GM12878 (cell line): Measurements from ENCODE around the gene LLCFC1. TPM values are rescaled to one million over a fixed set of nuclear protein-coding genes. Genes with fewer than 3 reads are reported as not detected.

Experiments
- ATAC-seq: fragments of 200-7000 bp; cut with Tn5 transposase; 3 replicates; pipeline ENCODE4 v1.9.1; 2020; ENCODE audit warnings: mild to moderate bottlenecking, moderate library complexity
- BruUV-seq: library from RNA; stranded (reverse); fragments of 400-500 nt; replicated peaks from 2 replicates; lab custom pipeline; 2021; lab: Mats Ljungman, UMichigan
- CTCF ChIA-PET: fragments of 300-600 bp; sonication (Branson Sonifier 250); formaldehyde crosslinking; extraction: SDS; loops from one replicate; lab custom pipeline; 2021; ENCODE audit warnings: inconsistent platforms; lab: Yijun Ruan, JAX
- POLR2A ChIA-PET: fragments of 350-600 bp; formaldehyde crosslinking; extraction: SDS; loops from one replicate; lab custom pipeline; 2021; ENCODE audit warnings: inconsistent platforms; lab: Charles Lee
- RAD21 ChIA-PET: fragments of 300-600 bp; sonication (Branson Sonifier 250); formaldehyde crosslinking; loops from one replicate; lab custom pipeline; 2023; ENCODE audit warnings: antibody characterized with exemption; ENCODE audit not compliant: unreplicated experiment; lab: Charles Lee
- SMC1A ChIA-PET: fragments of 300-600 bp; sonication (Branson Sonifier 250); formaldehyde crosslinking; loops from one replicate; lab custom pipeline; 2023; ENCODE audit not compliant: unreplicated experiment, uncharacterized antibody; lab: Charles Lee
- DNase-seq: peaks from one replicate; pipeline ENCODE4 v3.0.0-alpha.2; 2011; ENCODE audit warnings: low read depth, low spot score
- FAIRE-seq: peaks from 3 replicates; lab custom pipeline; 2011; peaks lifted over from hg19 to GRCh38; lab: Jason Lieb, UNC
- H2AFZ ChIP-seq: 2 replicates; pipeline ENCODE4 v1.6.0; 2011; ENCODE audit warnings: low read depth, low read length, control low read depth; ENCODE audit not compliant: control insufficient read depth
- H3K27ac ChIP-seq: 2 replicates; pipeline ENCODE4 v1.5.1; 2011; ENCODE audit warnings: control low read depth; ENCODE audit not compliant: control insufficient read depth, insufficient read depth
- H3K27me3 ChIP-seq, 2 experiments: replicated peaks in 1 of 2; 2 replicates each; pipeline versions ENCODE4 v1.6.0 to v1.6.1; 2011; ENCODE audit warnings: low read length in 1 of 2; ENCODE audit not compliant: control insufficient read depth in 2 of 2, insufficient read depth in 2 of 2
- H3K36me3 ChIP-seq, 2 experiments: 2 replicates each; pipeline ENCODE4 v1.5.1; 2011; ENCODE audit warnings: low read length in 1 of 2; ENCODE audit not compliant: control insufficient read depth in 2 of 2, insufficient read depth in 2 of 2
- H3K4me1 ChIP-seq: 2 replicates; pipeline ENCODE4 v1.6.1; 2011; ENCODE audit warnings: mild to moderate bottlenecking, low read length, moderate library complexity, mixed read lengths; ENCODE audit not compliant: control insufficient read depth, insufficient read depth
- H3K4me2 ChIP-seq: 2 replicates; pipeline ENCODE4 v1.6.0; 2011; ENCODE audit warnings: control low read depth; ENCODE audit not compliant: control insufficient read depth, insufficient read depth
- H3K4me3 ChIP-seq: fragments of 200-600 bp; sonication (generic); 2 replicates; pipeline ENCODE4 v1.5.1; 2016
- H3K79me2 ChIP-seq: 2 replicates; pipeline ENCODE4 v1.6.0; 2011; ENCODE audit warnings: low read length; ENCODE audit not compliant: control insufficient read depth, insufficient read depth
- H3K9ac ChIP-seq: 2 replicates; pipeline ENCODE4 v1.8.0; 2011; ENCODE audit warnings: low read length, control low read depth, mixed read lengths; ENCODE audit not compliant: control insufficient read depth, insufficient read depth
- H3K9me3 ChIP-seq: replicated peaks from 3 replicates; pipeline ENCODE4 v1.5.1; 2011; ENCODE audit warnings: mild to moderate bottlenecking, low read length; ENCODE audit not compliant: control insufficient read depth, insufficient read depth
- H4K20me1 ChIP-seq: 2 replicates; pipeline ENCODE4 v1.6.0; 2011; ENCODE audit not compliant: control insufficient read depth, insufficient read depth
- ASH2L ChIP-seq: fragments of 300-600, 200-600 bp; sonication (generic); IDR thresholded peaks from 2 replicates; pipeline ENCODE4 v1.6.1; 2017; ENCODE audit warnings: low read depth, mild to moderate bottlenecking, borderline replicate concordance
- BMI1 ChIP-seq: fragments of 450-650 bp; IDR thresholded peaks from 2 replicates; pipeline ENCODE4 v1.6.1; 2016; ENCODE audit warnings: mild to moderate bottlenecking, moderate library complexity, borderline replicate concordance
- EP300 ChIP-seq, 2 experiments: fragments of 150-350 bp in 1 of 2; IDR thresholded peaks; 2 replicates each; pipeline ENCODE4 v1.6.1; 2011 to 2012; ENCODE audit warnings: low read depth in 2 of 2, low read length in 2 of 2, borderline replicate concordance in 1 of 2, improper control_type of control experiment in 1 of 2, inconsistent platforms in 1 of 2; ENCODE audit not compliant: control insufficient read depth in 1 of 2
- ESRRA ChIP-seq: IDR thresholded peaks from 2 replicates; pipeline ENCODE4 v1.6.1; 2012; ENCODE audit warnings: mild to moderate bottlenecking, low read length, improper control_type of control experiment
- ETV6 ChIP-seq, 2 experiments: fragments of 450-650 bp in 1 of 2; IDR thresholded peaks in 1 of 2; conservative IDR thresholded peaks in 1 of 2; 2 replicates each; pipeline ENCODE4 v1.6.1; 2014; ENCODE audit warnings: antibody characterized with exemption in 1 of 2, borderline replicate concordance in 1 of 2, low read depth in 1 of 2, mild to moderate bottlenecking in 1 of 2, moderate library complexity in 1 of 2
- MLLT1 ChIP-seq: fragments of 450-650 bp; IDR thresholded peaks from 2 replicates; pipeline ENCODE4 v1.6.1; 2016; ENCODE audit warnings: mild to moderate bottlenecking
- NR2F1 ChIP-seq: fragments of 450-650 bp; conservative IDR thresholded peaks from 2 replicates; pipeline ENCODE4 v1.6.1; 2017; ENCODE audit warnings: mild to moderate bottlenecking
- RAD21 ChIP-seq: IDR thresholded peaks from 2 replicates; pipeline ENCODE4 v1.6.1; 2011; ENCODE audit warnings: mild to moderate bottlenecking, low read depth, low read length, moderate library complexity; ENCODE audit not compliant: insufficient read depth
- RAD51 ChIP-seq: fragments of 450-650 bp; IDR thresholded peaks from 2 replicates; pipeline ENCODE4 v1.6.1; 2016; ENCODE audit warnings: moderate library complexity, mild to moderate bottlenecking, inconsistent platforms
- SUZ12 ChIP-seq: fragments of 200-600 bp; sonication (generic); IDR thresholded peaks from one replicate; pipeline ENCODE4 v1.6.1; 2018; ENCODE audit warnings: antibody characterized with exemption, mild to moderate bottlenecking; ENCODE audit not compliant: unreplicated experiment
- TCF7 ChIP-seq: IDR thresholded peaks from 2 replicates; pipeline ENCODE4 v1.6.1; 2014; ENCODE audit warnings: antibody characterized with exemption, borderline replicate concordance
- USF2 ChIP-seq: IDR thresholded peaks from 2 replicates; pipeline ENCODE4 v1.6.1; 2011; ENCODE audit warnings: low read depth, low read length, improper control_type of control experiment, borderline replicate concordance
- ZNF207 ChIP-seq: fragments of 450-650 bp; IDR thresholded peaks from 2 replicates; pipeline ENCODE4 v1.6.1; 2014; ENCODE audit warnings: antibody characterized with exemption, mild to moderate bottlenecking, borderline replicate concordance
- ZNF24 ChIP-seq: fragments of 450-650 bp; IDR thresholded peaks from 2 replicates; pipeline ENCODE4 v1.6.1; 2017; ENCODE audit warnings: antibody characterized with exemption, mild to moderate bottlenecking
- WGBS: methylation state at CpG from one replicate; pipeline ENCODE4 v1.1.6; 2016; ENCODE audit warnings: low lambda C conversion rate; ENCODE audit not compliant: insufficient replicate concordance, insufficient coverage; ENCODE audit errors: missing lambda C conversion rate; 5-methylcytosine and 5-hydroxymethylcytosine counted together
- in situ Hi-C: fragments of 300-500 bp; cut with MboI; formaldehyde crosslinking; loops from 9 replicates; pipeline ENCODE4 v1.14.3; 2018; ENCODE audit warnings: mixed read lengths
- intact Hi-C: fragments of 100-400 bp; cut with micrococcal nuclease; formaldehyde crosslinking; loops from one replicate; pipeline ENCODE4 v1.14.2; 2022; ENCODE audit not compliant: unreplicated experiment
- polyA plus RNA-seq, 11 experiments: library from polyadenylated mRNA; depleted of rRNA in 4 of 11; unstranded in 6 of 11; stranded (reverse) in 5 of 11; fragments of >200 nt; fragmentation: Nextera tagmentation in 4 of 11; fragmentation: Illumina TruSeq in 1 of 11; extraction: Ambion mirVana in 4 of 11; extraction: Trizol in 1 of 11; gene quantifications; 1 replicate in 1 of 11; 2 replicates in 10 of 11; pipeline versions ENCODE4 v1.2.1 to v1.2.3, GENCODE V29; 2011 to 2016; ENCODE audit warnings: inconsistent platforms in 2 of 11, missing spikeins in 2 of 11, low read depth in 1 of 11
- total RNA-seq, 4 experiments: library from RNA; depleted of rRNA in 3 of 4; stranded (reverse); fragments of >200 nt in 3 of 4; fragmentation: Illumina TruSeq in 1 of 4; extraction: Trizol in 1 of 4; gene quantifications; 2 replicates each; pipeline versions ENCODE4 v1.2.1 to v1.2.3, GENCODE V29; 2013 to 2021
- TF ChIP-seq, protein P1 (sequence below): fragments of 450-650 bp; IDR thresholded peaks from 2 replicates; pipeline ENCODE4 v1.6.1; 2014; ENCODE audit warnings: mild to moderate bottlenecking
- TF ChIP-seq, protein P2 (sequence below): fragments of 150-350 bp; IDR thresholded peaks from 2 replicates; pipeline ENCODE4 v1.6.1; 2016; ENCODE audit warnings: low read depth, low read length

LLCFC1 gene
- total and polyA plus RNA-seq, 10 of the 15 experiments (the other 5 are each of a cell fraction or from before 2014, with no cell fraction given), result not detected

DNA sequence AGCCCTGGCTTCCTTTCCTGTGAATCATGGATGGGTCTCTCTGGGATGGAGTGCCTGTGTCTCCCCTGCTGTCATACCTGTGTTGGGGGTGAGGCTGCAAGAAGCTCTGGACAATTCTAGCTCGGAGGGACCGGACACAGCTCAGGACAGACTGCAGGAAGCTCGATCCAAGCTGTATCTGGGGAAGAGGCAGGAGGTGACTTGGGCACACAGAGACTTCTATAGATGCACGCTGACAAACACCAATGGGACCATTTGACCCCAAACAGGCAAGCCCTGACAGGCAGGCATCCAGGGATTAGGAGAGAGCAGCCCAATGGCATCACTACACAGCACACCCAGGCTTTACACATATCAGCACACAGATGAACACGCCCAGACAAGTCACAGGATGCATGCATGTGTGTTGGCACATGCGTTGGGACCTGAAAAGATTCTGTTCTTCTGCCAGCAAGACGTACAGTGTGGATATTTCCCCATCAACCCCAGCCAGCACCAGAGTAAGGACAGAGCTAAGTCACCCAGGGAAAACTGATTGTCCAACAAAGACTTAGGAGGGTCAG, 4.5 kb downstream of the LLCFC1 start (continued):
- TF ChIP-seq ZNF24, result no peak

DNA sequence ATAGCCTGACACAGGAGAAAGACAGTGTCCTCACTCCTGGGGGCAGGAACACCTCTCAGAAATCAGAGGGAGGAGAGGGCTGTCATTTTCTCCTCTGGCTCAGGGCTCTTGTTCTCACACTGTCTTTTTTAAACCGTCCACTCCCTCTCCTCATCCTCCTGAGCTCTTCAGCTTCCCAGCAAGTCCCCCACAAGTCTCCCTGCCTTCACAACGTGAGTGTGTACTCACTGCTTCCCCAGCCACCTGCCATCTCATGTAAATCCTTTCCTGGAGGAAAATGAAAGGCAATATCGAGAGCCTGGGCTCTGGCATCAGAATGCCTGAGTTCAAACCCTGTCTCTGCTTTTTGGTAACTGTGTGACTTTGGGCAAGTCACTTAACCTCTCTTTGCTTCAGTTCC, 5.7 kb downstream of the LLCFC1 start:
- POLR2A ChIA-PET, result no interaction called here
- no peak for TF ChIP-seq RAD51
- no peak for TF ChIP-seq RAD21
- TF ChIP-seq ZNF207, result no peak
- TF ChIP-seq SUZ12, result no peak
- TF ChIP-seq ETV6 (conservative IDR thresholded peaks at IDR 0.05 in 1 of 2, IDR thresholded peaks at IDR 0.05 in 1 of 2; ENCODE audit: borderline replicate concordance in 1 of 2, low read depth in 1 of 2), result no peak
- TF ChIP-seq NR2F1, result no peak
- no peak for TF ChIP-seq BMI1
- no peak for TF ChIP-seq ESRRA
- no peak for TF ChIP-seq MLLT1
- no peak for TF ChIP-seq ASH2L
- TF ChIP-seq USF2, result no peak
- no peak for TF ChIP-seq TCF7
- TF ChIP-seq, protein P1, sequence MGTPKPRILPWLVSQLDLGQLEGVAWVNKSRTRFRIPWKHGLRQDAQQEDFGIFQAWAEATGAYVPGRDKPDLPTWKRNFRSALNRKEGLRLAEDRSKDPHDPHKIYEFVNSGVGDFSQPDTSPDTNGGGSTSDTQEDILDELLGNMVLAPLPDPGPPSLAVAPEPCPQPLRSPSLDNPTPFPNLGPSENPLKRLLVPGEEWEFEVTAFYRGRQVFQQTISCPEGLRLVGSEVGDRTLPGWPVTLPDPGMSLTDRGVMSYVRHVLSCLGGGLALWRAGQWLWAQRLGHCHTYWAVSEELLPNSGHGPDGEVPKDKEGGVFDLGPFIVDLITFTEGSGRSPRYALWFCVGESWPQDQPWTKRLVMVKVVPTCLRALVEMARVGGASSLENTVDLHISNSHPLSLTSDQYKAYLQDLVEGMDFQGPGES, result no peak
- TF ChIP-seq EP300 (IDR thresholded peaks at IDR 0.05; ENCODE audit: borderline replicate concordance in 1 of 2, control insufficient read depth in 1 of 2, low read depth in 2 of 2, low read length in 2 of 2), result no peak
- TF ChIP-seq, protein P2, sequence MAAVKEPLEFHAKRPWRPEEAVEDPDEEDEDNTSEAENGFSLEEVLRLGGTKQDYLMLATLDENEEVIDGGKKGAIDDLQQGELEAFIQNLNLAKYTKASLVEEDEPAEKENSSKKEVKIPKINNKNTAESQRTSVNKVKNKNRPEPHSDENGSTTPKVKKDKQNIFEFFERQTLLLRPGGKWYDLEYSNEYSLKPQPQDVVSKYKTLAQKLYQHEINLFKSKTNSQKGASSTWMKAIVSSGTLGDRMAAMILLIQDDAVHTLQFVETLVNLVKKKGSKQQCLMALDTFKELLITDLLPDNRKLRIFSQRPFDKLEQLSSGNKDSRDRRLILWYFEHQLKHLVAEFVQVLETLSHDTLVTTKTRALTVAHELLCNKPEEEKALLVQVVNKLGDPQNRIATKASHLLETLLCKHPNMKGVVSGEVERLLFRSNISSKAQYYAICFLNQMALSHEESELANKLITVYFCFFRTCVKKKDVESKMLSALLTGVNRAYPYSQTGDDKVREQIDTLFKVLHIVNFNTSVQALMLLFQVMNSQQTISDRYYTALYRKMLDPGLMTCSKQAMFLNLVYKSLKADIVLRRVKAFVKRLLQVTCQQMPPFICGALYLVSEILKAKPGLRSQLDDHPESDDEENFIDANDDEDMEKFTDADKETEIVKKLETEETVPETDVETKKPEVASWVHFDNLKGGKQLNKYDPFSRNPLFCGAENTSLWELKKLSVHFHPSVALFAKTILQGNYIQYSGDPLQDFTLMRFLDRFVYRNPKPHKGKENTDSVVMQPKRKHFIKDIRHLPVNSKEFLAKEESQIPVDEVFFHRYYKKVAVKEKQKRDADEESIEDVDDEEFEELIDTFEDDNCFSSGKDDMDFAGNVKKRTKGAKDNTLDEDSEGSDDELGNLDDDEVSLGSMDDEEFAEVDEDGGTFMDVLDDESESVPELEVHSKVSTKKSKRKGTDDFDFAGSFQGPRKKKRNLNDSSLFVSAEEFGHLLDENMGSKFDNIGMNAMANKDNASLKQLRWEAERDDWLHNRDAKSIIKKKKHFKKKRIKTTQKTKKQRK, result no peak

More for the DNA sequence above, 5.7 kb downstream of the LLCFC1 start:
- Histone ChIP-seq H3K4me2 (no peak overlapping the region), H3K9me3 (no peaks in the 10 kb centered on the region; the same call in 2 of the 3 replicates), H3K27me3 (no peaks in the 10 kb centered on the region; a peak in 1 of 4 replicates), H3K79me2 (no peaks in the 10 kb centered on the region), H3K36me3 (no peaks in the 10 kb centered on the region), H3K4me3 (no peak overlapping the region), H3K9ac (no peak overlapping the region), H3K4me1 (no peaks in the 10 kb centered on the region), H4K20me1 (no peaks in the 10 kb centered on the region), H3K27ac (no peak overlapping the region), H2AFZ (no peak overlapping the region)
- DNase-seq (no peak), FAIRE-seq (no peak), ATAC-seq (no peak)
- 0% methylated on average over 3 of the region's 3 CpGs for WGBS
- ChIA-PET SMC1A (no interaction called here), CTCF (no interaction called here), RAD21 (no interaction called here)
- in situ Hi-C loops (no loop called here), intact Hi-C loops (no loop called here)
- BruUV-seq, result no TSS peak
